NB4 (cell line): ENCODE results near the gene ADAP1.

Source experiments
- CTCF ChIP-seq: IDR thresholded peaks from one replicate; pipeline ENCODE4 v1.5.1; 2012; ENCODE audit warnings: low read depth, low read length
- MYC ChIP-seq: IDR thresholded peaks from 2 replicates; pipeline ENCODE4 v1.6.1; 2011; ENCODE audit warnings: low read depth, low read length
- POLR2A ChIP-seq: IDR thresholded peaks from 2 replicates; pipeline ENCODE4 v1.6.1; 2011; ENCODE audit warnings: mild to moderate bottlenecking; ENCODE audit not compliant: insufficient read length; ENCODE audit errors: extremely low read depth

DNA sequence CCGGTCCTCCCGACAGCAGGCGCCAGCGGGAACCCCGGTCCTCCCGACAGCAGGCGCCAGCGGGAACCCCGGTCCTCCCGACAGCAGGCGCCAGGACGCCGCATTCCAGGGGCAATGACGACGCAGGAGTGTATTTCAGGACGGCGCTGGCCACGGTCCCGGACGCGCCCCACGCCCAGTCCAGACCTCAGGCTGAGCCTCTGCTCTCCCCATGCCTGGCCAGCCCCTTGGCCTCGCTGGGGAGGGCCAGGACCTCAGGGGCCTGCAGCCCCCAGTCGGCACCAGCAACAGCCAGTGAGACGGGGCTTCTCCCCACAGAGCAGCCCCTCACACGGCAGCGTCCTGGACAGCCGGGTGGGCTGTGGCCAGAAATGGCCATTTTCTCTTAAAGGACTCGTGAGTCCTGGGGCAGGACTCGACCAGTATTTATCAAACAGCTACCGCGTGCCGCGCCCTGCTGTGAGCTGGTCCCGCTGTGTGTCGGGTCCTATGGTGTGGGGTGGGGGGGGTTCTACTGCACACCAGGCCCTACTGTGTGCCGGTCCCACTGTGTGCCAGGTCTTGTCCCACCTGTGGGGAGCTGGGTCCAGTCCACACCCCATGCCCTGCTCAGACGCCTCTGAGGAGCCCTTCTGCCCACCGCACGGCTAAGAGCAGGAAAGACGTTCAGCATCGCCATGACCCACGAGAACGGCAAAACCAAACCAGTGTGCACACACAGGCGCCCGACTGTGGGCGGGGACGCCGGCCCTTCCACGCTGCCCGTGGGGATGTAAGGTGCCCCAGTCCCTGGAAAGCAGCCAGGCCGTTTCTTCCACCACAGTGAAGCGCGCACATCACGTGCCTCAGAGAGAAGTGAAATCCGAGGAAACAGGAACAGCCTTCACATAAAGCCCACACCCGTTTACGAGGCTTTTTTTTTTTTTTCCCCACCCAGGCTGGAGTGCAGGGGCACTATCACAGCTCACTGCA lies 44.8 kb downstream of the ADAP1 start:
- TF ChIP-seq CTCF (no peak), POLR2A (no peak), MYC (no peak)
